Endodermal cell (in vitro differentiated cells): ENCODE results near the gene CAMTA1. TPM values are rescaled to one million over a fixed set of nuclear protein-coding genes. Genes with fewer than 3 reads are reported as not detected.

ENCODE experiments used
- DNase-seq: peaks from one replicate; pipeline ENCODE4 v3.0.0-alpha.2; 2017
- H3K27ac ChIP-seq: 2 replicates; pipeline ENCODE4 v1.5.1; 2013; ENCODE audit warnings: mild to moderate bottlenecking, low read depth, low read length, moderate library complexity
- H3K27me3 ChIP-seq: 2 replicates; pipeline ENCODE4 v1.6.1; 2013; ENCODE audit warnings: mild to moderate bottlenecking, low read length, moderate library complexity; ENCODE audit not compliant: insufficient read depth, control insufficient read depth, poor library complexity, severe bottlenecking
- H3K36me3 ChIP-seq: 2 replicates; pipeline ENCODE4 v1.7.0; 2013; ENCODE audit warnings: mild to moderate bottlenecking, low read length, moderate library complexity; ENCODE audit not compliant: control insufficient read depth, insufficient read depth
- H3K4me1 ChIP-seq: one replicate; pipeline ENCODE4 v1.7.0; 2013; ENCODE audit warnings: low read length; ENCODE audit not compliant: control insufficient read depth, insufficient read depth
- H3K4me3 ChIP-seq: 2 replicates; pipeline ENCODE4 v1.5.1; 2013; ENCODE audit warnings: mild to moderate bottlenecking, low read length, moderate library complexity
- H3K9ac ChIP-seq: 2 replicates; pipeline ENCODE4 v1.6.1; 2013; ENCODE audit warnings: mild to moderate bottlenecking, low read length, moderate library complexity; ENCODE audit not compliant: poor library complexity, severe bottlenecking; ENCODE audit errors: extremely low read depth
- H3K9me3 ChIP-seq: 2 replicates; pipeline ENCODE4 v1.6.1; 2013; ENCODE audit warnings: mild to moderate bottlenecking, low read length, moderate library complexity; ENCODE audit not compliant: control insufficient read depth
- H3K27ac Mint-ChIP-seq: 2 replicates; pipeline ENCODE4 v1.8.0; 2020; ENCODE audit warnings: mixed read lengths
- H3K27me3 Mint-ChIP-seq: 2 replicates; pipeline ENCODE4 v1.8.0; 2021; ENCODE audit warnings: mild to moderate bottlenecking, mixed read lengths; ENCODE audit not compliant: insufficient read depth
- H3K36me3 Mint-ChIP-seq: 2 replicates; pipeline ENCODE4 v1.8.0; 2020; ENCODE audit warnings: low read depth, mixed read lengths
- H3K4me1 Mint-ChIP-seq: 2 replicates; pipeline ENCODE4 v1.8.0; 2020; ENCODE audit warnings: mixed read lengths
- H3K4me3 Mint-ChIP-seq: 2 replicates; pipeline ENCODE4 v1.8.0; 2020; ENCODE audit warnings: mild to moderate bottlenecking, moderate library complexity, mixed read lengths
- H3K9me3 Mint-ChIP-seq: 2 replicates; pipeline ENCODE4 v1.8.0; 2020; ENCODE audit warnings: mild to moderate bottlenecking, mixed read lengths
- CTCF ChIP-seq: fragments of 200-600 bp; sonication (generic); conservative IDR thresholded peaks from 2 replicates; pipeline ENCODE4 v1.5.0; 2021; ENCODE audit warnings: antibody characterized with exemption, mild to moderate bottlenecking
- WGBS, 2 experiments: methylation state at CpG; one replicate each; pipeline versions ENCODE4 v1.1.5 to v1.1.7; 2013; ENCODE audit warnings: missing lambda C conversion rate in 2 of 2, mixed read lengths in 1 of 2; ENCODE audit not compliant: insufficient coverage in 1 of 2, insufficient read length in 1 of 2; 5-methylcytosine and 5-hydroxymethylcytosine counted together
- total RNA-seq, 2 donors: library from RNA; stranded (reverse); fragmentation: NEBNext Ultra II Directional in 1 of 2; extraction: Animal tissue kit (Norgen Biotek cat#: 25700) in 1 of 2; gene quantifications; 2 replicates in 1 of 2; 3 replicates in 1 of 2; pipeline ENCODE4 v1.2.1, GENCODE V29; 2021

Gene CAMTA1
- total RNA-seq, 2 donors from 2014 or later = 123 to 137 TPM

- H3K27ac ChIP-seq = no peak overlapping the region
- H3K36me3 ChIP-seq = no peaks in the 10 kb centered on the region
- H3K4me1 Mint-ChIP-seq = peaks cover 4% of the 10 kb centered on the region
- no peak overlapping the region for H3K4me3 Mint-ChIP-seq
- peaks cover 11% of the 10 kb centered on the region for H3K27me3 Mint-ChIP-seq
- no peaks in the 10 kb centered on the region for H3K4me1 ChIP-seq
- 90 to 93% methylated on average over 2 to 3 of the region's 3 CpGs for WGBS, 2 experiments
- H3K4me3 ChIP-seq = no peak overlapping the region
- H3K9me3 Mint-ChIP-seq = peaks cover 8% of the 10 kb centered on the region
- no peaks in the 10 kb centered on the region for H3K9me3 ChIP-seq
- peaks cover 3% of the 10 kb centered on the region for H3K27me3 ChIP-seq
- no peak for DNase-seq
- no peak overlapping the region for H3K9ac ChIP-seq
- TF ChIP-seq CTCF = no peak
- no peak overlapping the region for H3K27ac Mint-ChIP-seq
- peaks cover 2% of the 10 kb centered on the region for H3K36me3 Mint-ChIP-seq
These were observed 330.7 kb downstream of the CAMTA1 start for GRCh38 chr1:7116001-7116400.

GRCh38 chr1:7117399-7118281, 332.4 kb downstream of the CAMTA1 start:
- peak; percentile 58 for TF ChIP-seq CTCF
- no peaks in the 10 kb centered on the region for H3K9me3 ChIP-seq
- Mint-ChIP-seq H3K4me3 (peak overlapping the region; percentile 17), H3K27ac (peak overlapping the region; percentile 75), H3K4me1 (peaks cover 4% of the 10 kb centered on the region), H3K36me3 (peaks cover 2% of the 10 kb centered on the region), H3K27me3 (peaks cover 4% of the 10 kb centered on the region), H3K9me3 (peaks cover 8% of the 10 kb centered on the region)
- H3K9ac ChIP-seq = no peak overlapping the region
- H3K27ac ChIP-seq = peak overlapping the region; percentile 77
- WGBS, 2 experiments = 24 to 35% methylated on average over 12 to 13 of the region's 13 CpGs
- H3K27me3 ChIP-seq = no peaks in the 10 kb centered on the region
- no peaks in the 10 kb centered on the region for H3K4me1 ChIP-seq
- H3K4me3 ChIP-seq = no peak overlapping the region
- no peaks in the 10 kb centered on the region for H3K36me3 ChIP-seq
- DNase-seq = peak; percentile 84

- peaks cover 2% of the 10 kb centered on the region for H3K36me3 Mint-ChIP-seq
These were observed 333.9 kb downstream of the CAMTA1 start for GRCh38 chr1:7119156-7119555.

More at GRCh38 chr1:7119156-7119555, 333.9 kb downstream of the CAMTA1 start:
- no peak overlapping the region for H3K4me3 ChIP-seq
- no peak overlapping the region for H3K9ac ChIP-seq
- Mint-ChIP-seq H3K4me3 (no peak overlapping the region), H3K27me3 (peaks cover 2% of the 10 kb centered on the region), H3K4me1 (peaks cover 4% of the 10 kb centered on the region), H3K9me3 (peaks cover 6% of the 10 kb centered on the region), H3K27ac (no peak overlapping the region)
- H3K4me1 ChIP-seq = no peaks in the 10 kb centered on the region
- WGBS, 2 experiments = 89 to 93% methylated on average over 5 to 7 of the region's 7 CpGs
- no peak for TF ChIP-seq CTCF
- DNase-seq = no peak
- no peak overlapping the region for H3K27ac ChIP-seq
- H3K36me3 ChIP-seq = no peaks in the 10 kb centered on the region
- H3K27me3 ChIP-seq = no peaks in the 10 kb centered on the region
- no peaks in the 10 kb centered on the region for H3K9me3 ChIP-seq
